ENCODE measurements around the gene HINT1.
A peak's percentile ranks its signal among the peaks of the same experiment; 100 is the strongest.

Gene HINT1

DNA sequence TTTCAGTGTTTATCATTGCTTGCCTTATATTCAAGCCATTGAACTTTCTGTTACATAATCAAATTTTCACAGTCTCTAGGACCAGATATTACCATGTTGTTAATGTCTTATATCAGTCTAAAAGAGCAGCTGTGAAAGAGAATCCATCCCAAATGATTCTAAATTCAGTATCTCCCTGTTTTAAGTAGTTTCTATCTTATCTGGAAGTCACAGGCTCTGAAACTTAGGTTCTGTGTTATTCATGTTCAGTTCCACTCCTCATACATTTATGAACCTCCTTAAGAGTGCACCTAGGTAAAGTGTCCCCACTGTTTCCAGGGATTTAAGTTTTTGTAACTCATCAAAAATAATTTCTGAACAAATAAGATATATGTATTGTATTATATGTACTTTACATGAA, 15.4 kb upstream of the HINT1 start:
- no peak for DNase-seq (ENCODE audit: low read depth)
- TF ChIP-seq, protein P1, sequence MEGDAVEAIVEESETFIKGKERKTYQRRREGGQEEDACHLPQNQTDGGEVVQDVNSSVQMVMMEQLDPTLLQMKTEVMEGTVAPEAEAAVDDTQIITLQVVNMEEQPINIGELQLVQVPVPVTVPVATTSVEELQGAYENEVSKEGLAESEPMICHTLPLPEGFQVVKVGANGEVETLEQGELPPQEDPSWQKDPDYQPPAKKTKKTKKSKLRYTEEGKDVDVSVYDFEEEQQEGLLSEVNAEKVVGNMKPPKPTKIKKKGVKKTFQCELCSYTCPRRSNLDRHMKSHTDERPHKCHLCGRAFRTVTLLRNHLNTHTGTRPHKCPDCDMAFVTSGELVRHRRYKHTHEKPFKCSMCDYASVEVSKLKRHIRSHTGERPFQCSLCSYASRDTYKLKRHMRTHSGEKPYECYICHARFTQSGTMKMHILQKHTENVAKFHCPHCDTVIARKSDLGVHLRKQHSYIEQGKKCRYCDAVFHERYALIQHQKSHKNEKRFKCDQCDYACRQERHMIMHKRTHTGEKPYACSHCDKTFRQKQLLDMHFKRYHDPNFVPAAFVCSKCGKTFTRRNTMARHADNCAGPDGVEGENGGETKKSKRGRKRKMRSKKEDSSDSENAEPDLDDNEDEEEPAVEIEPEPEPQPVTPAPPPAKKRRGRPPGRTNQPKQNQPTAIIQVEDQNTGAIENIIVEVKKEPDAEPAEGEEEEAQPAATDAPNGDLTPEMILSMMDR (IDR thresholded peaks at IDR 0.05; ENCODE audit: control insufficient read depth, insufficient read depth, low read depth, low read length, missing control alignments) = no peak

DNA sequence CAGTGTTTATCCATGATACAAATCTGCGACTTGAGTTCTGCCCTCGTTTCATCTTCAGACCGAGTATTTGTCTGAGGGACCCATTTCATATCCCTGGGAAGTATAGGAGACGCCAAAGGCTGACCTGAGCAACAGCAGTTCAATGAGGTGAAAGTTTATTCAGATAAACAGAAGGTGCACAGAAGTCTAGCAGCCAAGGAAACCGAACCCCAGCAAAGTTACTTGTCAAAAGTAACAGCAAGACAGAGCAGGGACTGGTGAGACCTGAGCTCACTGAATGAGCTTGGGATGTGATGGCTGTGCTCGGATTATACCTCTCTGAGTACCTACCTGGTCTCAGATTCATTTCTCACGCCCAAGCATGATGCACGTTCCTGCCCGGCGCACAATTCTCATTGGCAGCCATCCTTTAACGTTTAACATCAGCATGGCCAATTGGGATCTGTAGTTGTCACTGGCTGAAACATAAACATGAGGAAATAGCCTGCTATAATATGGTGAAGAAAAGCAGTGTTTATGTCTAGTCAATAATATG, 6.3 kb upstream of the HINT1 start:
- no peak for DNase-seq (ENCODE audit: low read depth)
- TF ChIP-seq, protein P1 (IDR thresholded peaks at IDR 0.05; ENCODE audit: control insufficient read depth, insufficient read depth, low read depth, low read length, missing control alignments) = no peak

More for the DNA sequence above, 15.4 kb upstream of the HINT1 start:
- no peak overlapping the region for H3K4me3 ChIP-seq (ENCODE audit: control insufficient read depth, low read depth, low read length)

DNA sequence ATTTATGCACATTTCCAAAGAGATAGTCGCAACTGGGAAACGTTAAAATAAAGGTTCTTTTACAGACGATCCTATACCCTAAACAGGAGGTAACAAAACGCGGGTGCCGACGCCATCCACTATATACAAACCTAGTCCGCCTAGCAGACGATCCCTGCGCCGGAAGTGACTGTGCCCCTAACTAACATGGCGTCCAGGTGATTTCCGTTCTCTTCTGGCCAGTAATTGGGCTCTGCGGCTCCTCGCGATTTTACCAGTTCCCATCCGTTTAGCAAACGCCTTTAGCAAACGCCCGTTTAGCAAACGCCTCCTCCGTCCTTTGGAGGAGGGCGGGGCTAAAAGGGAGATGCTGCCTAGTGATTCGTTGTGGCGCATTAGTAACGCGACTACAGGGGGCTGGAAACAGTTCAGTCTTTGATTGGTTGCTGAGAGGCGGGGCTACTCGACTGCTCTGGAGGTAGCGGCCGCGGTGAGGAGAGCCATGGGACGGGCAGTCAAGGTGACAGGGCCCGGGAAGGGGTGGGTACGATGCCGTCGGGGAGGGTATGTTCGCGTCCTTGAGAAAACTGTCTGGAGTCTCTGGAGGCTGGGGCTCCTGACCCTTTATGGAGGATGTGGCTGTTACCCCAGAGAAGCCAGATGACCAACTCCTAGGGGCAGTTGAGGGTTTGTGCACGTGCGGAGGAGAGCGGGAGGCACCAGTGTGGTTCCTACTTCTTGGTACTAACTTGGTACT, 5.7 kb upstream of the HINT1 start, which contains the start of gene LYRM7:
Gene LYRM7, plus strand, starts transcription at position 405 of the 736 bp plus-strand sequence. Its CDS starts 77 bp downstream, at position 482.
- H3K4me3 ChIP-seq (ENCODE audit: control insufficient read depth, low read depth, low read length) = peak within 1 kb of the TSS; percentile 78
- TF ChIP-seq, protein P1 (IDR thresholded peaks at IDR 0.05; ENCODE audit: control insufficient read depth, insufficient read depth, low read depth, low read length, missing control alignments) = peak; percentile 2
- DNase-seq (ENCODE audit: low read depth) = peak; percentile 96

More for the DNA sequence above, 6.3 kb upstream of the HINT1 start:
- peak overlapping the region; percentile 78 for H3K4me3 ChIP-seq (ENCODE audit: control insufficient read depth, low read depth, low read length)

DNA sequence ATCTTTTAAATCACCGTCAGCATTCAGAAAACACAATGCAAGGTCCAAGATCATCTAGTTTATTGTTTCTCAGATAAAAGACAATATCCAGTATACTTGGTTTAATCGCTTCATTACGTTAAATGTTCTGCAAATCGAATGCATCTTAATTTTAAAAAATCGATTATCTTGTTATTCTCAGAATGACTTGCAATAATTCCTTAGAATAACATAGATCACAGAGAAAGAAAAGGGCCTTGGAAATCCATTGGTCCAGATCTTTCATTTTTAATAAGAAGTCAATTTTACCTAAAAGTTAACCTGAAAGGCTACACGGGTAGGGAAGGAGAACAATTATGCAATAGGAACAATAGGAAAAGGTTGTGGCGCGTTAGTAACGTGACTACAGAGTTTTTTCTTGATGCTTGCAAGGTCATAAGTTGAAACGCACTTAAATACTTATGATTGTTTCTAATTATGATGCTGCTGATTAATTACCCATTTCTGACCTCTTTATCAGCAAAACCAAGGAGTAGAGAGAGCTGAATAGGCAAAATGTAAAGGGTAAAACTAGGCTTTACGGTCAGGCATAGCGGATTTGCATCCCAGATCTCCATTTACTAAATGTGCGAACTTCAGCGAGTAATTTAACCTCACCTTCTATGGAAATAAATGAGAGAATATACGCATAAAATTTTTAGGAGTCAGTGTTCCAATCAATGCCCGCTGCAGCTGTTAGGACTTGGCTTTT, 4.9 kb upstream of the HINT1 start:
- TF ChIP-seq, protein P1 (IDR thresholded peaks at IDR 0.05; ENCODE audit: control insufficient read depth, insufficient read depth, low read depth, low read length, missing control alignments) = no peak
- peak overlapping the region; percentile 52 for H3K4me3 ChIP-seq (ENCODE audit: control insufficient read depth, low read depth, low read length)
- DNase-seq (ENCODE audit: low read depth) = no peak

DNA sequence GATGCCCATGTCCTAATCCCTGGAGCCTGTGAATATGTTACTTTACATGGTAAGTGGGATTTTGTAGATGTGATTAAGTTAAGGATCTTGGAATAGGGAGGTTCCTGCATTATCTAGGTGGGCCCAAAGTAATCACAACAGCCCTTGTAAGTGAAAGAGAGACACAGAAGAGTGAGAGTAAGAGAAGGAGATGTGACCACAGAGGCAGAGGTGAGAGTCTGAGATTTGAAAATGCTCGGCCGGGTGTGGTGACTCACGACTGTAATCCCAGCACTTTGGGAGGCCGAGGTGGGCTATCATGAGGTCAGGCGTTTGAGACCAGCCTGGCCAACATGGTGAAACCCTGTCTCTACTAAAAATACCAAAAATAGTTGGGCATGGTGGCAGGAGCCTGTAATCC, 2.6 kb upstream of the HINT1 start:
- no peak for DNase-seq (ENCODE audit: low read depth)
- TF ChIP-seq, protein P1 (IDR thresholded peaks at IDR 0.05; ENCODE audit: control insufficient read depth, insufficient read depth, low read depth, low read length, missing control alignments) = no peak
- no peak overlapping the region for H3K4me3 ChIP-seq (ENCODE audit: control insufficient read depth, low read depth, low read length)

DNA sequence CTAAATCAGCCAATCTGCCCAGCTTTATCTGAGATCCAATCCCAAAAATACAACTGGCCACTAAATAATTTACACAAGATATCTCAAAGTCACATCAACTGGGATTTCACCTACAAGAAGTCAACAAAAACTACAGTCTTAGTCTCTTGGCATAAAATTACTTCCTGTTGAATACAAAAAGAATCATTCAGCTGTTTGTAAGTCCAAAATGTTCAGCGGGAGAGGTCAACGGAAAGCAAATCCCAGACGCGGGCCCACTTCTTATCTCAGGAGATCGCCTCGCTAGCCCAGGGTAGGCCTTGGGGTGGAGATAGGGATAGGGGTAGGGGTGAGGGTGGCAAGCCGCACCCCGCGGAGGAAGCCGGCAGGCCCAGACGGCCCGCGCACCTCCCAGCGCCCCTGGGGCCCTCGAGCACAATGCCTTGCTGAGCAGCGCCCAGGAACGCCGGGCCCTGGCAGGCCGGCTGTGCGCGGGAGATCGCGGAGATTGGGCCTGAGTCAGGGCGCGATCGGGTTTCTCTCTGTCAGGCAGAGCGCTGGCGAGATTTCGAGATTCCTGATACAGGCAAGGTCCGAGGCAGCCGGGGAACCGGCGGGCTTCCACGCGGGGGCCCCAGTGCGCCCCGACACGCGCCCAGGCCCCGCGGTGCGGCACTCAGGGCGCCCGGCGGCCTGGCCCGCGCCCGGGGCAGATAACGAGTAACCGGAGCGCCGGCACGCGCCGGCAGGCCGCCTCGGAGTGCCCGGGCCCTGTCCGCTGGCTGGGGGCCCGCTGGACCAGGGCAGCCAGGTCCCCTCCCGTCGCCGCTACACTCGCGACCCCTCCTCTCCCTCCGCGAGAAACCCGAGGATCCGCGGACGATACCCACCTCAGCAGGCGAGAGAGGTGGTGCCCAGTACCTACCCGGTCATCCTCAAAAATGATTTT, 601 bp downstream of the HINT1 start:
- peak overlapping the region; percentile 93 for H3K4me3 ChIP-seq (ENCODE audit: control insufficient read depth, low read depth, low read length)
- TF ChIP-seq, protein P1 (IDR thresholded peaks at IDR 0.05; ENCODE audit: control insufficient read depth, insufficient read depth, low read depth, low read length, missing control alignments) = no peak
- DNase-seq (ENCODE audit: low read depth) = peak; percentile 33
